HepG2 (cell line): ENCODE data around the gene C16orf89. TPM values are rescaled to one million over a fixed set of nuclear protein-coding genes. Genes with fewer than 3 reads are reported as not detected.
"Not testable (repeated sequence)": the region's sequence is repeated elsewhere in the genome, so short reads cannot be mapped to it uniquely, and the experiment has no call there.

Experiments
- ATAC-seq: fragments of 200-7000 bp; cut with Tn5 transposase; 3 replicates; pipeline ENCODE4 v1.9.1; 2020; ENCODE audit warnings: mild to moderate bottlenecking, moderate library complexity
- BruUV-seq: library from RNA; stranded (reverse); fragments of 400-500 nt; replicated peaks from 2 replicates; lab custom pipeline; 2021; lab: Mats Ljungman, UMichigan
- CTCF ChIA-PET: fragments of 300-600 bp; formaldehyde crosslinking; extraction: SDS; loops from one replicate; lab custom pipeline; 2021; ENCODE audit warnings: low total read pairs, inconsistent platforms, low intra/inter-chr PET ratio; lab: Yijun Ruan, JAX
- POLR2A ChIA-PET: fragments of 350-600 bp; sonication (Branson Sonifier 250); formaldehyde crosslinking; loops from one replicate; lab custom pipeline; 2020; ENCODE audit warnings: antibody characterized with exemption, inconsistent platforms; lab: Yijun Ruan, JAX
- DNase-seq: peaks from one replicate; pipeline ENCODE4 v3.0.0-alpha.2; 2015; ENCODE audit warnings: low spot score
- FAIRE-seq: peaks from 3 replicates; lab custom pipeline; 2011; peaks lifted over from hg19 to GRCh38; lab: Jason Lieb, UNC
- H2AFZ ChIP-seq: one replicate; pipeline ENCODE4 v1.6.1; 2011; ENCODE audit warnings: low read length, inconsistent platforms
- H3K27ac ChIP-seq: fragments of 300-600 bp; 3 replicates; pipeline ENCODE4 v1.8.0; 2011; ENCODE audit warnings: mixed run types, mild to moderate bottlenecking, mixed read lengths, low read length, inconsistent platforms; ENCODE audit not compliant: insufficient read depth; ENCODE audit errors: extremely low read length
- H3K27me3 ChIP-seq, 2 experiments: fragments of 200-600 bp in 1 of 2; 2 replicates in 1 of 2; 3 replicates in 1 of 2; pipeline versions ENCODE4 v1.6.0 to v1.8.0; 2011; ENCODE audit warnings: low read length in 2 of 2, mild to moderate bottlenecking in 2 of 2, moderate library complexity in 2 of 2, inconsistent platforms in 1 of 2; ENCODE audit not compliant: insufficient read depth in 2 of 2, control insufficient read depth in 1 of 2
- H3K36me3 ChIP-seq, 2 experiments: fragments of 200-600 bp in 1 of 2; replicated peaks in 1 of 2; 2 replicates in 1 of 2; 3 replicates in 1 of 2; pipeline versions ENCODE4 v1.5.1 to v1.8.0; 2011; ENCODE audit warnings: low read length in 2 of 2, inconsistent platforms in 1 of 2; ENCODE audit not compliant: insufficient read depth in 2 of 2, control insufficient read depth in 1 of 2
- H3K4me1 ChIP-seq: 2 replicates; pipeline ENCODE4 v1.5.1; 2012; ENCODE audit warnings: low read length, inconsistent platforms; ENCODE audit not compliant: insufficient read depth
- H3K4me2 ChIP-seq: 2 replicates; pipeline ENCODE4 v1.6.0; 2011; ENCODE audit warnings: low read depth, low read length, inconsistent platforms
- H3K4me3 ChIP-seq, 3 experiments: fragments of 200-600 bp in 1 of 3; sonication (generic), shearing (Covaris generic) in 1 of 3; replicated peaks in 1 of 3; 2 replicates each; pipeline ENCODE4 v1.5.1; 2011 to 2016; ENCODE audit warnings: low read length in 3 of 3, inconsistent platforms in 2 of 3, low read depth in 2 of 3, mild to moderate bottlenecking in 2 of 3, control low read depth in 1 of 3, mixed read lengths in 1 of 3; ENCODE audit not compliant: insufficient read depth in 1 of 3
- H3K79me2 ChIP-seq: one replicate; pipeline ENCODE4 v1.6.1; 2011; ENCODE audit warnings: low read length, inconsistent platforms; ENCODE audit not compliant: insufficient read depth
- H3K9ac ChIP-seq: 2 replicates; pipeline ENCODE4 v1.6.0; 2011; ENCODE audit warnings: mild to moderate bottlenecking, low read depth, low read length, inconsistent platforms; ENCODE audit not compliant: insufficient read depth
- H3K9me3 ChIP-seq: 2 replicates; pipeline ENCODE4 v1.5.1; 2012; ENCODE audit warnings: mild to moderate bottlenecking, low read length
- H4K20me1 ChIP-seq: 2 replicates; pipeline ENCODE4 v1.6.0; 2011; ENCODE audit warnings: inconsistent platforms, mild to moderate bottlenecking, low read length, moderate library complexity; ENCODE audit not compliant: insufficient read depth
- HNF4A ChIP-seq: sonication (generic); formaldehyde crosslinking; IDR thresholded peaks from 2 replicates; pipeline ENCODE4 v1.4.0; 2020; ENCODE audit warnings: missing genetic modification reagents
- NCOR1 ChIP-seq: fragments of 200-600 bp; sonication (generic); IDR thresholded peaks from 2 replicates; pipeline ENCODE4 v1.7.0; 2017; ENCODE audit warnings: antibody characterized with exemption, low read length, borderline replicate concordance
- SIX1 ChIP-seq: sonication (generic); formaldehyde crosslinking; IDR thresholded peaks from 2 replicates; pipeline ENCODE4 v1.4.0; 2020; ENCODE audit warnings: missing genetic modification reagents, borderline replicate concordance
- WGBS: methylation state at CpG from one replicate; pipeline ENCODE4 v1.1.6; 2017; ENCODE audit warnings: low lambda C conversion rate; 5-methylcytosine and 5-hydroxymethylcytosine counted together
- in situ Hi-C: cut with HindIII; loops from 2 replicates; pipeline ENCODE4 v1.10.0; 2017; ENCODE audit warnings: low pct_unique_long_range_greater_than_20kb; ENCODE audit not compliant: extremely low pct_ligation_motif_present
- intact Hi-C: fragments of 100-400 bp; cut with micrococcal nuclease; formaldehyde crosslinking; loops from one replicate; pipeline ENCODE4 v1.10.0; 2022; ENCODE audit not compliant: unreplicated experiment
- polyA plus RNA-seq, 8 experiments: library from polyadenylated mRNA; depleted of rRNA in 3 of 8; stranded (reverse) in 7 of 8; unstranded in 1 of 8; fragments of >200 nt; fragmentation: Illumina TruSeq in 4 of 8; extraction: Trizol in 4 of 8; gene quantifications; 2 replicates each; pipeline versions ENCODE4 v1.2.1 to v1.2.3, GENCODE V29; 2011 to 2016; ENCODE audit warnings: low read depth in 4 of 8, missing spikeins in 1 of 8, mixed read lengths in 1 of 8; ENCODE audit not compliant: insufficient read depth in 1 of 8
- total RNA-seq, 5 experiments: library from RNA; depleted of rRNA; stranded (reverse); fragments of >200 nt; fragmentation: Illumina TruSeq; extraction: Trizol; gene quantifications; 2 replicates each; pipeline ENCODE4 v1.2.3, GENCODE V29; 2016; ENCODE audit warnings: low read depth in 1 of 5

C16orf89 gene
- total and polyA plus RNA-seq, 2 of the 13 experiments (the other 11 are each of a cell fraction or from before 2014, with no cell fraction given), result 1.9 to 3.4 TPM

GRCh38 chr16:5103296-5104032 is 37.7 kb upstream of the C16orf89 start:
- H3K9me3 ChIP-seq, H3K9ac ChIP-seq, CTCF ChIA-PET, in situ Hi-C loops, ATAC-seq, H4K20me1 ChIP-seq, DNase-seq, intact Hi-C loops, H3K4me2 ChIP-seq, H3K79me2 ChIP-seq, H3K27me3 ChIP-seq, FAIRE-seq, H3K36me3 ChIP-seq, POLR2A ChIA-PET, BruUV-seq, H3K27ac ChIP-seq, H2AFZ ChIP-seq, H3K4me3 ChIP-seq: not testable (repeated sequence)
- H3K4me1 ChIP-seq, result peaks cover 23% of the 10 kb centered on the region
- WGBS, result 73% methylated on average over 12 of the region's 12 CpGs

- H3K4me3 ChIP-seq, result peak overlapping the region in 2 of 3 experiments; percentile 68 to 84; a peak in 5 of 6 replicates
- CTCF ChIA-PET, result not testable (repeated sequence)
These were observed 33.4 kb upstream of the C16orf89 start for GRCh38 chr16:5099174-5099573.

More at GRCh38 chr16:5099174-5099573, 33.4 kb upstream of the C16orf89 start:
- H3K36me3 ChIP-seq, H3K9me3 ChIP-seq, FAIRE-seq, BruUV-seq, H3K79me2 ChIP-seq, H3K27me3 ChIP-seq, DNase-seq, H4K20me1 ChIP-seq, H2AFZ ChIP-seq, in situ Hi-C loops, ATAC-seq, H3K9ac ChIP-seq: not testable (repeated sequence)
- WGBS, result under 1% methylated on average over 4 of the region's 4 CpGs
- POLR2A ChIA-PET, result interaction anchor here (1.0 to 2.6 kb wide), 10 partner anchors 9 to 483 kb away, joined by 3 to 26 read pairs (median 8); partner anchors contain the start of genes ALG1 and NAGPA
- H3K4me1 ChIP-seq, result peaks cover 31% of the 10 kb centered on the region
- peak; percentile 28; the same call in 1 of the 2 replicates for TF ChIP-seq SIX1
- TF ChIP-seq HNF4A (CRISPR knock-in tag), result peak; percentile 10; the same call in 1 of the 2 replicates
- TF ChIP-seq NCOR1, result peak; percentile 65; the same call in 1 of the 2 replicates
- H3K27ac ChIP-seq, result peak overlapping the region; percentile 64
- intact Hi-C loops, result loop anchor here (5.0 kb wide), 1 partner anchor 142 kb away; the partner anchor contains the start of gene SEC14L5
- peak overlapping the region; percentile 79 for H3K4me2 ChIP-seq
